Panc1 (cell line): ENCODE results near the gene RPL28.

Experiments
- POLR2AphosphoS5 ChIP-seq: IDR thresholded peaks from 2 replicates; pipeline ENCODE4 v1.6.1; 2012; ENCODE audit warnings: mild to moderate bottlenecking, low read depth, low read length, moderate library complexity
- SIN3A ChIP-seq: IDR thresholded peaks from 2 replicates; pipeline ENCODE4 v1.6.1; 2012; ENCODE audit warnings: low read depth, mild to moderate bottlenecking, low read length, moderate library complexity, borderline replicate concordance; ENCODE audit not compliant: insufficient read depth
- TCF7L2 ChIP-seq: IDR thresholded peaks from 2 replicates; pipeline ENCODE4 v1.6.1; 2011; ENCODE audit warnings: mild to moderate bottlenecking, low read depth, low read length, inconsistent platforms
- TF ChIP-seq, protein P1 (sequence below): fragments of 450-650 bp; IDR thresholded peaks from 2 replicates; pipeline ENCODE4 v1.5.1; 2017; ENCODE audit warnings: mild to moderate bottlenecking
- TF ChIP-seq, protein P2 (sequence below), 2 experiments: IDR thresholded peaks; 2 replicates each; pipeline ENCODE4 v1.6.1; 2011 to 2012; ENCODE audit warnings: low read depth in 2 of 2, control low read depth in 1 of 2, low read length in 1 of 2, mild to moderate bottlenecking in 1 of 2, moderate library complexity in 1 of 2; ENCODE audit not compliant: insufficient read depth in 1 of 2

DNA sequence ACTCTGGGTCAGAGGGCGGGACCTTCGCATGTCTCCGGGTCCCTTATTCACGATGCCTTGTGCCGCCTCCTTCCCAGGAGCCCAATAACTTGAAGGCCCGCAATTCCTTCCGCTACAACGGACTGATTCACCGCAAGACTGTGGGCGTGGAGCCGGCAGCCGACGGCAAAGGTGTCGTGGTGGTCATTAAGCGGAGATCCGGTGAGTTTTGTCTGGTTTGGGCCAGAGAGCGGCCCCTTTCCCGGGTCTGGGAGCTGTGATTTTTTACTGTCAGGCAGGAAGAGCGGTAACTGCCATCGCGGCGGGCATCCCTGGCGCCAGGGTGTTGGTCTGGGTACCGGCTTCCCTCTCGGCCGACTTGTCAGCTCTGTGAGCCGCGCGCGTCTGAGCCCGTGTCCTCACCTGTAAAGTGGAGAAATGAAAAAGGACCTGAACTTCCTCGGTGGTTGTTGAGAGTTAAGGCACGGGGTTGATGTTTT, 800 bp downstream of the RPL28 start:
- TF ChIP-seq, protein P1, sequence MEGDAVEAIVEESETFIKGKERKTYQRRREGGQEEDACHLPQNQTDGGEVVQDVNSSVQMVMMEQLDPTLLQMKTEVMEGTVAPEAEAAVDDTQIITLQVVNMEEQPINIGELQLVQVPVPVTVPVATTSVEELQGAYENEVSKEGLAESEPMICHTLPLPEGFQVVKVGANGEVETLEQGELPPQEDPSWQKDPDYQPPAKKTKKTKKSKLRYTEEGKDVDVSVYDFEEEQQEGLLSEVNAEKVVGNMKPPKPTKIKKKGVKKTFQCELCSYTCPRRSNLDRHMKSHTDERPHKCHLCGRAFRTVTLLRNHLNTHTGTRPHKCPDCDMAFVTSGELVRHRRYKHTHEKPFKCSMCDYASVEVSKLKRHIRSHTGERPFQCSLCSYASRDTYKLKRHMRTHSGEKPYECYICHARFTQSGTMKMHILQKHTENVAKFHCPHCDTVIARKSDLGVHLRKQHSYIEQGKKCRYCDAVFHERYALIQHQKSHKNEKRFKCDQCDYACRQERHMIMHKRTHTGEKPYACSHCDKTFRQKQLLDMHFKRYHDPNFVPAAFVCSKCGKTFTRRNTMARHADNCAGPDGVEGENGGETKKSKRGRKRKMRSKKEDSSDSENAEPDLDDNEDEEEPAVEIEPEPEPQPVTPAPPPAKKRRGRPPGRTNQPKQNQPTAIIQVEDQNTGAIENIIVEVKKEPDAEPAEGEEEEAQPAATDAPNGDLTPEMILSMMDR, result no peak
- TF ChIP-seq POLR2AphosphoS5, result no peak
- TF ChIP-seq TCF7L2, result no peak
- no peak for TF ChIP-seq SIN3A
- TF ChIP-seq, protein P2, sequence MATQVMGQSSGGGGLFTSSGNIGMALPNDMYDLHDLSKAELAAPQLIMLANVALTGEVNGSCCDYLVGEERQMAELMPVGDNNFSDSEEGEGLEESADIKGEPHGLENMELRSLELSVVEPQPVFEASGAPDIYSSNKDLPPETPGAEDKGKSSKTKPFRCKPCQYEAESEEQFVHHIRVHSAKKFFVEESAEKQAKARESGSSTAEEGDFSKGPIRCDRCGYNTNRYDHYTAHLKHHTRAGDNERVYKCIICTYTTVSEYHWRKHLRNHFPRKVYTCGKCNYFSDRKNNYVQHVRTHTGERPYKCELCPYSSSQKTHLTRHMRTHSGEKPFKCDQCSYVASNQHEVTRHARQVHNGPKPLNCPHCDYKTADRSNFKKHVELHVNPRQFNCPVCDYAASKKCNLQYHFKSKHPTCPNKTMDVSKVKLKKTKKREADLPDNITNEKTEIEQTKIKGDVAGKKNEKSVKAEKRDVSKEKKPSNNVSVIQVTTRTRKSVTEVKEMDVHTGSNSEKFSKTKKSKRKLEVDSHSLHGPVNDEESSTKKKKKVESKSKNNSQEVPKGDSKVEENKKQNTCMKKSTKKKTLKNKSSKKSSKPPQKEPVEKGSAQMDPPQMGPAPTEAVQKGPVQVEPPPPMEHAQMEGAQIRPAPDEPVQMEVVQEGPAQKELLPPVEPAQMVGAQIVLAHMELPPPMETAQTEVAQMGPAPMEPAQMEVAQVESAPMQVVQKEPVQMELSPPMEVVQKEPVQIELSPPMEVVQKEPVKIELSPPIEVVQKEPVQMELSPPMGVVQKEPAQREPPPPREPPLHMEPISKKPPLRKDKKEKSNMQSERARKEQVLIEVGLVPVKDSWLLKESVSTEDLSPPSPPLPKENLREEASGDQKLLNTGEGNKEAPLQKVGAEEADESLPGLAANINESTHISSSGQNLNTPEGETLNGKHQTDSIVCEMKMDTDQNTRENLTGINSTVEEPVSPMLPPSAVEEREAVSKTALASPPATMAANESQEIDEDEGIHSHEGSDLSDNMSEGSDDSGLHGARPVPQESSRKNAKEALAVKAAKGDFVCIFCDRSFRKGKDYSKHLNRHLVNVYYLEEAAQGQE (IDR thresholded peaks at IDR 0.05; ENCODE audit: insufficient read depth in 1 of 2, low read depth in 2 of 2, low read length in 1 of 2), result no peak
